A549 (cell line): Measurements from ENCODE around the gene MOB3A. TPM values are rescaled to one million over a fixed set of nuclear protein-coding genes. Genes with fewer than 3 reads are reported as not detected.

Source experiments
- ATAC-seq, 2 experiments: fragments of 200-7000 bp in 1 of 2; fragments of >200 bp in 1 of 2; cut with Nextera tagmentation in 1 of 2; cut with Tn5 transposase in 1 of 2; 3 replicates each; pipeline versions ENCODE4 v1.8.0 to v1.9.1; 2018 to 2020; ENCODE audit warnings: mild to moderate bottlenecking in 1 of 2, moderate library complexity in 1 of 2
- CTCF ChIA-PET: fragments of 300-600 bp; sonication (Branson Sonifier 250); formaldehyde crosslinking; extraction: SDS; loops from one replicate; lab custom pipeline; 2021; ENCODE audit warnings: antibody characterized with exemption, inconsistent platforms; lab: Yijun Ruan, JAX
- POLR2A ChIA-PET: fragments of 350-600 bp; formaldehyde crosslinking; extraction: SDS; loops from one replicate; lab custom pipeline; 2021; ENCODE audit warnings: antibody characterized with exemption, inconsistent platforms; lab: Yijun Ruan, JAX
- DNase-seq, 2 experiments: peaks; one replicate each; pipeline versions ENCODE4 v3.0.0 to v3.0.0-alpha.2; 2011 to 2016; ENCODE audit warnings: low read depth in 1 of 2, low spot score in 1 of 2
- FAIRE-seq: peaks from 2 replicates; lab custom pipeline; 2011; peaks lifted over from hg19 to GRCh38; lab: Jason Lieb, UNC
- H3K27ac ChIP-seq, 2 experiments: fragments of >200 bp; sonication (Bioruptor Twin); formaldehyde crosslinking; 3 replicates each; pipeline ENCODE4 v1.5.1; 2016 to 2017
- H3K4me1 ChIP-seq: fragments of >200 bp; sonication (Bioruptor Twin); formaldehyde crosslinking; 3 replicates; pipeline ENCODE4 v1.6.1; 2016
- H3K4me2 ChIP-seq: fragments of >200 bp; sonication (Bioruptor Twin); formaldehyde crosslinking; 3 replicates; pipeline ENCODE4 v1.6.1; 2016
- H3K4me3 ChIP-seq: fragments of >200 bp; sonication (Bioruptor Twin); formaldehyde crosslinking; 3 replicates; pipeline ENCODE4 v1.5.1; 2016
- H3K9me3 ChIP-seq: fragments of >200 bp; sonication (Bioruptor Twin); formaldehyde crosslinking; 3 replicates; pipeline ENCODE4 v1.6.1; 2016
- CEBPB ChIP-seq, 2 experiments: fragments of >200 bp in 1 of 2; sonication (Bioruptor Twin) in 1 of 2; formaldehyde crosslinking in 1 of 2; IDR thresholded peaks; 2 replicates each; pipeline ENCODE4 v1.6.1; 2012 to 2016
- CHD2 ChIP-seq: fragments of 150-350 bp; IDR thresholded peaks from 2 replicates; pipeline ENCODE4 v1.6.1; 2014; ENCODE audit warnings: low read length; ENCODE audit not compliant: partially characterized antibody
- CHD4 ChIP-seq: fragments of 200-600 bp; sonication (generic); IDR thresholded peaks from 2 replicates; pipeline ENCODE4 v1.6.1; 2016; ENCODE audit warnings: antibody characterized with exemption, mild to moderate bottlenecking, borderline replicate concordance
- EP300 ChIP-seq, 2 experiments: fragments of >200 bp; sonication (Bioruptor Twin); formaldehyde crosslinking; IDR thresholded peaks; 2 replicates in 1 of 2; 3 replicates in 1 of 2; pipeline ENCODE4 v1.6.1; 2016 to 2017
- ESRRA ChIP-seq: fragments of 150-350 bp; IDR thresholded peaks from 2 replicates; pipeline ENCODE4 v1.6.1; 2014; ENCODE audit warnings: mild to moderate bottlenecking, low read length, borderline replicate concordance
- FOSB ChIP-seq: fragments of 250-450 bp; sonication (Bioruptor Pico); IDR thresholded peaks from 2 replicates; pipeline ENCODE4 v1.5.0; 2020; ENCODE audit warnings: mild to moderate bottlenecking, moderate library complexity
- FOSL2 ChIP-seq, 2 experiments: fragments of 450-650 bp in 1 of 2; fragments of >200 bp in 1 of 2; sonication (Bioruptor Twin) in 1 of 2; formaldehyde crosslinking; IDR thresholded peaks; 2 replicates each; pipeline versions ENCODE4 v1.5.0 to v1.6.1; 2016 to 2020; ENCODE audit warnings: mild to moderate bottlenecking in 1 of 2, moderate library complexity in 1 of 2
- GATA3 ChIP-seq: IDR thresholded peaks from 2 replicates; pipeline ENCODE4 v1.6.1; 2012; ENCODE audit warnings: borderline replicate concordance
- HDAC2 ChIP-seq: fragments of 200-600 bp; sonication (generic); IDR thresholded peaks from 2 replicates; pipeline ENCODE4 v1.6.1; 2016
- HEYL ChIP-seq: fragments of 250-450 bp; sonication (Bioruptor Pico); IDR thresholded peaks from 2 replicates; pipeline ENCODE4 v1.8.0; 2021; ENCODE audit warnings: mild to moderate bottlenecking, moderate library complexity
- HOXA7 ChIP-seq: fragments of 250-450 bp; sonication (Bioruptor Pico); IDR thresholded peaks from 2 replicates; pipeline ENCODE4 v1.5.0; 2020; ENCODE audit warnings: mild to moderate bottlenecking, moderate library complexity
- HOXB13 ChIP-seq: fragments of 250-450 bp; sonication (Bioruptor Pico); IDR thresholded peaks from 2 replicates; pipeline ENCODE4 v1.5.0; 2020; ENCODE audit warnings: low read depth, mild to moderate bottlenecking, moderate library complexity
- JUN ChIP-seq, 2 experiments: fragments of >200 bp; sonication (Bioruptor Twin); formaldehyde crosslinking; IDR thresholded peaks; 2 replicates in 1 of 2; 3 replicates in 1 of 2; pipeline ENCODE4 v1.6.1; 2016 to 2017
- JUNB ChIP-seq: fragments of >200 bp; sonication (Bioruptor Twin); formaldehyde crosslinking; IDR thresholded peaks from 2 replicates; pipeline ENCODE4 v1.6.1; 2016
- MAZ ChIP-seq: fragments of 150-350 bp; IDR thresholded peaks from 2 replicates; pipeline ENCODE4 v1.6.1; 2014; ENCODE audit warnings: antibody characterized with exemption, low read depth, low read length, borderline replicate concordance
- MYC ChIP-seq: IDR thresholded peaks from 2 replicates; pipeline ENCODE4 v1.6.1; 2012; ENCODE audit warnings: mild to moderate bottlenecking, inconsistent platforms, low read length, improper control_type of control experiment, borderline replicate concordance
- NFE2L2 ChIP-seq: fragments of 150-350 bp; conservative IDR thresholded peaks from 2 replicates; pipeline ENCODE4 v1.6.1; 2014; ENCODE audit warnings: low read length
- NR3C1 ChIP-seq: fragments of >200 bp; sonication (Bioruptor Twin); formaldehyde crosslinking; IDR thresholded peaks from 3 replicates; pipeline ENCODE4 v1.6.1; 2017
- PHF8 ChIP-seq: fragments of 200-600 bp; sonication (generic); IDR thresholded peaks from 2 replicates; pipeline ENCODE4 v1.6.1; 2016; ENCODE audit warnings: low read depth, mild to moderate bottlenecking, antibody characterized with exemption, moderate library complexity, borderline replicate concordance
- POLR2A ChIP-seq: IDR thresholded peaks from 2 replicates; pipeline ENCODE4 v1.6.1; 2012; ENCODE audit warnings: mild to moderate bottlenecking, low read length
- POLR2AphosphoS2 ChIP-seq: conservative IDR thresholded peaks from 2 replicates; pipeline ENCODE4 v1.6.1; 2012; ENCODE audit warnings: low read length, improper control_type of control experiment, inconsistent platforms
- RNF2 ChIP-seq: fragments of 200-600 bp; sonication (generic); IDR thresholded peaks from 2 replicates; pipeline ENCODE4 v1.6.1; 2016; ENCODE audit warnings: low read depth, mild to moderate bottlenecking, antibody characterized with exemption, moderate library complexity, borderline replicate concordance
- SMC3 ChIP-seq: fragments of >200 bp; sonication (Bioruptor Twin); formaldehyde crosslinking; IDR thresholded peaks from 3 replicates; pipeline ENCODE4 v1.6.1; 2018; ENCODE audit warnings: inconsistent platforms
- TFCP2L1 ChIP-seq: fragments of 250-450 bp; sonication (Bioruptor Pico); IDR thresholded peaks from 2 replicates; pipeline ENCODE4 v1.5.0; 2021; ENCODE audit warnings: mild to moderate bottlenecking
- ZFP36 ChIP-seq: fragments of 450-650 bp; IDR thresholded peaks from 2 replicates; pipeline ENCODE4 v1.6.1; 2014; ENCODE audit warnings: borderline replicate concordance; ENCODE audit not compliant: partially characterized antibody
- ZSCAN20 ChIP-seq: fragments of 250-450 bp; sonication (Bioruptor Pico); IDR thresholded peaks from 2 replicates; pipeline ENCODE4 v1.8.0; 2022; ENCODE audit warnings: mild to moderate bottlenecking, moderate library complexity
- whole genome bisulfite sequencing: methylation state at CpG from one replicate; pipeline ENCODE4 v1.1.6; 2017; ENCODE audit errors: missing lambda C conversion rate; 5-methylcytosine and 5-hydroxymethylcytosine counted together
- polyA plus RNA-seq, 4 experiments: library from polyadenylated mRNA; depleted of rRNA in 3 of 4; stranded (reverse); fragments of >200 nt; fragmentation: RNase III in 1 of 4; extraction: RNeasy Plus Mini Kit Qiagen cat#74134 plus additional on column Dnase treatment in 1 of 4; gene quantifications; 2 replicates in 3 of 4; 3 replicates in 1 of 4; pipeline ENCODE4 v1.2.3, GENCODE V29; 2011 to 2017
- TF ChIP-seq, protein P1 (sequence below): IDR thresholded peaks from 2 replicates; pipeline ENCODE4 v1.6.1; 2012
- TF ChIP-seq, protein P2 (sequence below): fragments of >200 bp; sonication (Bioruptor Twin); formaldehyde crosslinking; IDR thresholded peaks from 3 replicates; pipeline ENCODE4 v1.6.1; 2016
- TF ChIP-seq, protein P3 (sequence below): fragments of >200 bp; sonication (Bioruptor Twin); formaldehyde crosslinking; IDR thresholded peaks from 3 replicates; pipeline ENCODE4 v1.5.1; 2016

MOB3A gene
- polyA plus RNA-seq, 2 of the 4 experiments (the other 2 are of a cell fraction) = 9.1 to 10.9 TPM

- POLR2A ChIA-PET = interaction anchor here (0.9 to 2.8 kb wide), 3 partner anchors 18 to 27 kb away, joined by 3 to 13 read pairs (median 6); no protein-coding TSS in a partner anchor
- peak overlapping the region; percentile 99 for H3K4me2 ChIP-seq
- DNase-seq = peak; percentile 60 to 93
- no peak for FAIRE-seq
- H3K27ac ChIP-seq = peak overlapping the region; percentile 99 to 100
- 2% methylated on average over 7 of the region's 24 CpGs for WGBS
- peaks cover 62% of the 10 kb centered on the region for H3K4me1 ChIP-seq
- ATAC-seq = peak; percentile 65 to 76
- no peaks in the 10 kb centered on the region for H3K9me3 ChIP-seq
- TF ChIP-seq NR3C1 (no peak), GATA3 (no peak), FOSL2 (IDR thresholded peaks at IDR 0.05) (peak; percentile 37; the same call in 1 of the 2 replicates), FOSL2 (CRISPR knock-in tag; IDR thresholded peaks at IDR 0.05) (peak; percentile 70), MAZ (no peak), NFE2L2 (no peak), EP300 (IDR thresholded peaks at IDR 0.05) (peak; percentile 38 to 68; a peak in 1 of 5 replicates), FOSB (CRISPR knock-in tag) (no peak), ESRRA (no peak), MYC (peak; percentile 81), PHF8 (no peak), CEBPB (IDR thresholded peaks at IDR 0.05) (peak; percentile 47 to 71; a peak in 3 of 4 replicates), HOXB13 (peak; percentile 59; the same call in 1 of the 2 replicates), POLR2A (peak; percentile 9; the same call in 1 of the 2 replicates), JUNB (peak; percentile 49), JUN (IDR thresholded peaks at IDR 0.05) (peak in 1 of 2 experiments; percentile 90; a peak in 3 of 5 replicates), SMC3 (peak; percentile 26; the same call in 1 of the 3 replicates), ZSCAN20 (CRISPR knock-in tag) (no peak), CHD4 (no peak)
- TF ChIP-seq, protein P1, sequence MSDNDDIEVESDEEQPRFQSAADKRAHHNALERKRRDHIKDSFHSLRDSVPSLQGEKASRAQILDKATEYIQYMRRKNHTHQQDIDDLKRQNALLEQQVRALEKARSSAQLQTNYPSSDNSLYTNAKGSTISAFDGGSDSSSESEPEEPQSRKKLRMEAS = peak; percentile 91
- TF ChIP-seq, protein P2, sequence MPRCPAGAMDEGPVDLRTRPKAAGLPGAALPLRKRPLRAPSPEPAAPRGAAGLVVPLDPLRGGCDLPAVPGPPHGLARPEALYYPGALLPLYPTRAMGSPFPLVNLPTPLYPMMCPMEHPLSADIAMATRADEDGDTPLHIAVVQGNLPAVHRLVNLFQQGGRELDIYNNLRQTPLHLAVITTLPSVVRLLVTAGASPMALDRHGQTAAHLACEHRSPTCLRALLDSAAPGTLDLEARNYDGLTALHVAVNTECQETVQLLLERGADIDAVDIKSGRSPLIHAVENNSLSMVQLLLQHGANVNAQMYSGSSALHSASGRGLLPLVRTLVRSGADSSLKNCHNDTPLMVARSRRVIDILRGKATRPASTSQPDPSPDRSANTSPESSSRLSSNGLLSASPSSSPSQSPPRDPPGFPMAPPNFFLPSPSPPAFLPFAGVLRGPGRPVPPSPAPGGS = peak; percentile 18; the same call in 1 of the 3 replicates
- peak overlapping the region; percentile 50; the same call in 2 of the 3 replicates for H3K4me3 ChIP-seq
- CTCF ChIA-PET = interaction anchor here (0.6 to 3.8 kb wide), 3 partner anchors 9 to 94 kb away, joined by 3 to 24 read pairs (median 9); no protein-coding TSS in a partner anchor
These were observed 36.5 kb downstream of the MOB3A start for GRCh38 chr19:2059422-2060201.

DNA sequence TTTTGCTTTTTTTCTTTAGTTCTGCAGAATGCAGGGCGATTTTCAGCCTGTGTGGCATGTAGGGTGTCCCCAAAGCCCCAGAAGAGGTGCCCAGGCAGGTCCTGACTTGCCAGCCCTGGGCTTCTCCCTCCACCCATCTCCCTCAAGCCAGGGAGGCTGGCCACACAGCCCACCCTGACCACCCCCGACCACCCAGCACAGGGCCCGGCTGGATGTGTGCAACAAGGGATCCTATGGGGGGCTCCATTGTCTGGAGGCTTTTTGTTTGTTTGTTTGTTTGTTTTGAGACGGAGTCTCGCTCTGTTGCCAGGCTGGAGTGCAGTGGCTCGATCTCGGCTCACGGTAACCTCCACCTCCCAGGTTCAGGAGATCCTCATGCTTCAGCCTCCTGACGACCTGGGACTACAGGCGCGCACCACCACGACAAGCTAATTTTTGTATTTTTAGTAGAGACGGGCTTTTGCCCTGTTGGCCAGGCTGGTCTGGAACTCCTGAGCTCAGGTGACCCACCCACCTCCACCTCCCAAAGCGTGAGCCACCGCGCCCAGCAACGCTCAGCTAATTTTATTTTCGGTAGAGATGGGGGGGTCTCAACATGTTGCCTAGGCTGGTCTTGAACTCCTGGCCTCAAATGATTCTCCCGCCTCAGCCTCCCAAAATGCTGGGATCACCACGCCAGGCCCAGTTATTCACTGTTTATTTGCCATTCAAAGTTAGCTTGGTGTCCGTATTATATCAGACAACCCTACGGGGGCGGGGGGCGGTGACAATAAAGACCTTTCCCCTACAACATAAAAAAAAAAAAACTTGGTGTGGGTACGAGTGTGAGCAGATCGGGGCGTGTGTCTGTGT, 37.3 kb downstream of the MOB3A start:
- DNase-seq (no peak), FAIRE-seq (no peak), ATAC-seq (no peak)
- Histone ChIP-seq H3K9me3 (no peaks in the 10 kb centered on the region), H3K4me2 (peak overlapping the region; percentile 99), H3K4me1 (peaks cover 63% of the 10 kb centered on the region), H3K27ac (peak overlapping the region; percentile 99 to 100), H3K4me3 (0 out of 3 replicates have a peak overlapping the region, but pooled peaks have one; percentile 16)
- TF ChIP-seq MAZ = no peak
- no peak for TF ChIP-seq TFCP2L1 (CRISPR knock-in tag)
- no peak for TF ChIP-seq RNF2
- TF ChIP-seq, protein P3, sequence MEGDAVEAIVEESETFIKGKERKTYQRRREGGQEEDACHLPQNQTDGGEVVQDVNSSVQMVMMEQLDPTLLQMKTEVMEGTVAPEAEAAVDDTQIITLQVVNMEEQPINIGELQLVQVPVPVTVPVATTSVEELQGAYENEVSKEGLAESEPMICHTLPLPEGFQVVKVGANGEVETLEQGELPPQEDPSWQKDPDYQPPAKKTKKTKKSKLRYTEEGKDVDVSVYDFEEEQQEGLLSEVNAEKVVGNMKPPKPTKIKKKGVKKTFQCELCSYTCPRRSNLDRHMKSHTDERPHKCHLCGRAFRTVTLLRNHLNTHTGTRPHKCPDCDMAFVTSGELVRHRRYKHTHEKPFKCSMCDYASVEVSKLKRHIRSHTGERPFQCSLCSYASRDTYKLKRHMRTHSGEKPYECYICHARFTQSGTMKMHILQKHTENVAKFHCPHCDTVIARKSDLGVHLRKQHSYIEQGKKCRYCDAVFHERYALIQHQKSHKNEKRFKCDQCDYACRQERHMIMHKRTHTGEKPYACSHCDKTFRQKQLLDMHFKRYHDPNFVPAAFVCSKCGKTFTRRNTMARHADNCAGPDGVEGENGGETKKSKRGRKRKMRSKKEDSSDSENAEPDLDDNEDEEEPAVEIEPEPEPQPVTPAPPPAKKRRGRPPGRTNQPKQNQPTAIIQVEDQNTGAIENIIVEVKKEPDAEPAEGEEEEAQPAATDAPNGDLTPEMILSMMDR = no peak
- TF ChIP-seq HOXB13 = no peak
- no peak for TF ChIP-seq EP300 (IDR thresholded peaks at IDR 0.05)
- no peak for TF ChIP-seq CHD4
- TF ChIP-seq NFE2L2 = no peak
- no peak for TF ChIP-seq JUN (IDR thresholded peaks at IDR 0.05)
- TF ChIP-seq POLR2A = no peak
- TF ChIP-seq POLR2AphosphoS2 = no peak
- no peak for TF ChIP-seq ZFP36
- no peak for TF ChIP-seq HDAC2
- no peak; the same call in 1 of the 2 replicates for TF ChIP-seq HOXA7 (CRISPR knock-in tag)
- no peak for TF ChIP-seq CHD2
- TF ChIP-seq NR3C1 = no peak
- TF ChIP-seq SMC3 = no peak
- TF ChIP-seq HEYL (CRISPR knock-in tag) = no peak
- ChIA-PET CTCF (interaction anchor here (0.6 to 3.8 kb wide), 4 partner anchors 10 to 130 kb away, joined by 3 to 24 read pairs (median 4); no protein-coding TSS in a partner anchor), POLR2A (interaction anchor here (0.9 to 2.8 kb wide), 3 partner anchors 17 to 26 kb away, joined by 3 to 13 read pairs (median 6); no protein-coding TSS in a partner anchor)
- WGBS = 67% methylated on average over 25 of the region's 27 CpGs
